Measurements from ENCODE around the gene NUP160.
A peak's percentile ranks its signal among the peaks of the same experiment; 100 is the strongest.
"Not testable (repeated sequence)": the region's sequence is repeated elsewhere in the genome, so short reads cannot be mapped to it uniquely, and the experiment has no call there.

NUP160 gene

GRCh38 chr11:47879259-47880158 lies 31.4 kb upstream of the NUP160 start:
- Histone ChIP-seq H3K27ac (ENCODE audit: low read depth, low read length) (no peak overlapping the region), H3K4me1 (ENCODE audit: control insufficient read depth, low read depth, low read length) (no peaks in the 10 kb centered on the region), H3K36me3 (ENCODE audit: control insufficient read depth, insufficient read depth, low read length) (no peaks in the 10 kb centered on the region), H2AK5ac (ENCODE audit: low read length) (no peak overlapping the region), H3K23ac (ENCODE audit: low read length) (no peak overlapping the region), H2BK120ac (ENCODE audit: low read depth, low read length) (no peak overlapping the region), H3K9ac (ENCODE audit: low read length) (no peak overlapping the region), H3K56ac (ENCODE audit: low read length) (no peak overlapping the region), H4K5ac (ENCODE audit: low read length) (no peak overlapping the region), H2BK5ac (ENCODE audit: low read length) (no peak overlapping the region), H3K4me3 (ENCODE audit: low read length) (no peak overlapping the region), H3K79me1 (ENCODE audit: low read length) (no peaks in the 10 kb centered on the region), H3K27me3 (ENCODE audit: insufficient read depth, low read length, poor library complexity) (no peaks in the 10 kb centered on the region), H3K4ac (ENCODE audit: low read depth, low read length) (no peak overlapping the region), H2BK15ac (replicated peaks; ENCODE audit: low read depth) (no peak overlapping the region), H3K4me2 (ENCODE audit: low read length) (no peak overlapping the region), H4K8ac (ENCODE audit: low read depth, low read length) (no peak overlapping the region), H3K79me2 (ENCODE audit: control insufficient read depth, insufficient read depth, low read length) (no peaks in the 10 kb centered on the region), H3K18ac (ENCODE audit: low read length) (no peak overlapping the region)
- no CpG with 5 or more reads among the region's 10 CpGs for WGBS (ENCODE audit: extremely low coverage, insufficient coverage, low lambda C conversion rate)
- DNase-seq = no peak

- not testable (repeated sequence) for H3K79me1 ChIP-seq (ENCODE audit: low read length); H3K9ac ChIP-seq (ENCODE audit: low read length); H3K4me3 ChIP-seq (ENCODE audit: low read length); H2BK15ac ChIP-seq (replicated peaks; ENCODE audit: low read depth); H3K36me3 ChIP-seq (ENCODE audit: control insufficient read depth, insufficient read depth, low read length); H3K56ac ChIP-seq (ENCODE audit: low read length); H3K79me2 ChIP-seq (ENCODE audit: control insufficient read depth, insufficient read depth, low read length); H3K27me3 ChIP-seq (ENCODE audit: insufficient read depth, low read length, poor library complexity); H2AK5ac ChIP-seq (ENCODE audit: low read length); H3K23ac ChIP-seq (ENCODE audit: low read length); H3K4ac ChIP-seq (ENCODE audit: low read depth, low read length); H2BK5ac ChIP-seq (ENCODE audit: low read length); H3K4me2 ChIP-seq (ENCODE audit: low read length); H3K27ac ChIP-seq (ENCODE audit: low read depth, low read length); H4K5ac ChIP-seq (ENCODE audit: low read length); H2BK120ac ChIP-seq (ENCODE audit: low read depth, low read length); H3K18ac ChIP-seq (ENCODE audit: low read length); H3K4me1 ChIP-seq (ENCODE audit: control insufficient read depth, low read depth, low read length); H4K8ac ChIP-seq (ENCODE audit: low read depth, low read length)
- peak; percentile 28 for DNase-seq
- WGBS (ENCODE audit: extremely low coverage, insufficient coverage, low lambda C conversion rate) = no CpG with 5 or more reads among the region's 10 CpGs
Observed at GRCh38 chr11:47875858-47876257, 27.7 kb upstream of the NUP160 start.

GRCh38 chr11:47870404-47870803 lies 22.3 kb upstream of the NUP160 start:
- WGBS (ENCODE audit: extremely low coverage, insufficient coverage, low lambda C conversion rate) = no CpG with 5 or more reads among the region's 2 CpGs
- Histone ChIP-seq H3K27ac (ENCODE audit: low read depth, low read length) (no peak overlapping the region), H3K79me1 (ENCODE audit: low read length) (no peaks in the 10 kb centered on the region), H3K36me3 (ENCODE audit: control insufficient read depth, insufficient read depth, low read length) (no peaks in the 10 kb centered on the region), H2BK5ac (ENCODE audit: low read length) (no peak overlapping the region), H3K56ac (ENCODE audit: low read length) (no peak overlapping the region), H3K4me3 (ENCODE audit: low read length) (no peak overlapping the region), H3K4me1 (ENCODE audit: control insufficient read depth, low read depth, low read length) (no peaks in the 10 kb centered on the region), H3K27me3 (ENCODE audit: insufficient read depth, low read length, poor library complexity) (no peaks in the 10 kb centered on the region), H3K9ac (ENCODE audit: low read length) (no peak overlapping the region), H4K5ac (ENCODE audit: low read length) (no peak overlapping the region), H2BK120ac (ENCODE audit: low read depth, low read length) (no peak overlapping the region), H3K4me2 (ENCODE audit: low read length) (no peak overlapping the region), H3K18ac (ENCODE audit: low read length) (no peak overlapping the region), H3K4ac (ENCODE audit: low read depth, low read length) (no peak overlapping the region), H3K23ac (ENCODE audit: low read length) (no peak overlapping the region), H3K79me2 (ENCODE audit: control insufficient read depth, insufficient read depth, low read length) (no peaks in the 10 kb centered on the region), H4K8ac (ENCODE audit: low read depth, low read length) (no peak overlapping the region), H2BK15ac (replicated peaks; ENCODE audit: low read depth) (no peak overlapping the region), H2AK5ac (ENCODE audit: low read length) (no peak overlapping the region)
- DNase-seq = no peak

- Histone ChIP-seq H3K4me1 (ENCODE audit: control insufficient read depth, low read depth, low read length) (no peaks in the 10 kb centered on the region), H2BK15ac (replicated peaks; ENCODE audit: low read depth) (no peak overlapping the region), H3K79me2 (ENCODE audit: control insufficient read depth, insufficient read depth, low read length) (no peaks in the 10 kb centered on the region), H4K8ac (ENCODE audit: low read depth, low read length) (no peak overlapping the region), H3K36me3 (ENCODE audit: control insufficient read depth, insufficient read depth, low read length) (no peaks in the 10 kb centered on the region), H3K79me1 (ENCODE audit: low read length) (no peaks in the 10 kb centered on the region), H3K9ac (ENCODE audit: low read length) (no peak overlapping the region), H3K4ac (ENCODE audit: low read depth, low read length) (no peak overlapping the region), H3K56ac (ENCODE audit: low read length) (no peak overlapping the region), H2AK5ac (ENCODE audit: low read length) (no peak overlapping the region), H3K23ac (ENCODE audit: low read length) (no peak overlapping the region), H3K18ac (ENCODE audit: low read length) (no peak overlapping the region), H2BK120ac (ENCODE audit: low read depth, low read length) (no peak overlapping the region), H3K27me3 (ENCODE audit: insufficient read depth, low read length, poor library complexity) (no peaks in the 10 kb centered on the region), H3K4me3 (ENCODE audit: low read length) (no peak overlapping the region), H4K5ac (ENCODE audit: low read length) (no peak overlapping the region), H3K27ac (ENCODE audit: low read depth, low read length) (no peak overlapping the region), H2BK5ac (ENCODE audit: low read length) (no peak overlapping the region), H3K4me2 (ENCODE audit: low read length) (no peak overlapping the region)
- WGBS (ENCODE audit: extremely low coverage, insufficient coverage, low lambda C conversion rate) = no CpG with 5 or more reads among the region's 2 CpGs
- no peak for DNase-seq
Observed at GRCh38 chr11:47869544-47870393, 21.6 kb upstream of the NUP160 start.

GRCh38 chr11:47867823-47868222 lies 19.7 kb upstream of the NUP160 start:
- Histone ChIP-seq H3K4me1 (ENCODE audit: control insufficient read depth, low read depth, low read length) (no peaks in the 10 kb centered on the region), H3K36me3 (ENCODE audit: control insufficient read depth, insufficient read depth, low read length) (no peaks in the 10 kb centered on the region), H3K4me3 (ENCODE audit: low read length) (no peak overlapping the region), H2BK5ac (ENCODE audit: low read length) (no peak overlapping the region), H3K9ac (ENCODE audit: low read length) (no peak overlapping the region), H3K4me2 (ENCODE audit: low read length) (no peak overlapping the region), H3K27ac (ENCODE audit: low read depth, low read length) (no peak overlapping the region), H3K56ac (ENCODE audit: low read length) (no peak overlapping the region), H4K8ac (ENCODE audit: low read depth, low read length) (no peak overlapping the region), H3K27me3 (ENCODE audit: insufficient read depth, low read length, poor library complexity) (no peaks in the 10 kb centered on the region), H2BK120ac (ENCODE audit: low read depth, low read length) (no peak overlapping the region), H3K79me2 (ENCODE audit: control insufficient read depth, insufficient read depth, low read length) (no peaks in the 10 kb centered on the region), H2BK15ac (replicated peaks; ENCODE audit: low read depth) (no peak overlapping the region), H3K79me1 (ENCODE audit: low read length) (no peaks in the 10 kb centered on the region), H3K23ac (ENCODE audit: low read length) (no peak overlapping the region), H3K4ac (ENCODE audit: low read depth, low read length) (no peak overlapping the region), H3K18ac (ENCODE audit: low read length) (no peak overlapping the region), H2AK5ac (ENCODE audit: low read length) (no peak overlapping the region), H4K5ac (ENCODE audit: low read length) (no peak overlapping the region)
- no peak for DNase-seq
- WGBS (ENCODE audit: extremely low coverage, insufficient coverage, low lambda C conversion rate) = no CpG with 5 or more reads among the region's 3 CpGs
